GM21825 (cell line): ENCODE data around the gene ADGRD1.
A peak's percentile ranks its signal among the peaks of the same experiment; 100 is the strongest.

Experiments used
- ATAC-seq: cut with Tn5 transposase; IDR thresholded peaks from one replicate; pipeline ENCODE4 v1.9.1; 2021; ENCODE audit warnings: mild to moderate bottlenecking, moderate library complexity; ENCODE audit not compliant: unreplicated experiment

ADGRD1 gene

GRCh38 chr12:131020326-131021153, 66.8 kb downstream of the ADGRD1 start:
- no peak for ATAC-seq

- ATAC-seq, result no peak
Observed at GRCh38 chr12:131021154-131021541, 67.4 kb downstream of the ADGRD1 start.

- no peak for ATAC-seq
Observed at GRCh38 chr12:131024026-131024425, 70.3 kb downstream of the ADGRD1 start.

- no peak for ATAC-seq
Observed at GRCh38 chr12:131024721-131025120, 71.0 kb downstream of the ADGRD1 start.

GRCh38 chr12:131025234-131025633, 71.5 kb downstream of the ADGRD1 start:
- ATAC-seq, result no peak

GRCh38 chr12:131025939-131026702, 72.4 kb downstream of the ADGRD1 start:
- no peak for ATAC-seq

GRCh38 chr12:131026754-131027153, 73.0 kb downstream of the ADGRD1 start:
- ATAC-seq, result no peak

- no peak for ATAC-seq
Observed at GRCh38 chr12:131027264-131027663, 73.6 kb downstream of the ADGRD1 start.

GRCh38 chr12:131027876-131028586, 74.3 kb downstream of the ADGRD1 start:
- ATAC-seq, result no peak

- ATAC-seq, result no peak
Observed at GRCh38 chr12:131028587-131029338, 75.1 kb downstream of the ADGRD1 start.

GRCh38 chr12:131030472-131031328, 77.0 kb downstream of the ADGRD1 start:
- no peak for ATAC-seq

- ATAC-seq, result no peak
Observed at GRCh38 chr12:131032082-131032750, 78.5 kb downstream of the ADGRD1 start.

GRCh38 chr12:131033486-131033885, 79.8 kb downstream of the ADGRD1 start:
- ATAC-seq, result no peak

- no peak for ATAC-seq
Observed at GRCh38 chr12:131033886-131034482, 80.3 kb downstream of the ADGRD1 start.

- ATAC-seq, result no peak
Observed at GRCh38 chr12:131034631-131035244, 81.0 kb downstream of the ADGRD1 start.

- peak; percentile 53 for ATAC-seq
Observed at GRCh38 chr12:131035245-131035681, 81.6 kb downstream of the ADGRD1 start.

- ATAC-seq, result no peak
Observed at GRCh38 chr12:131038159-131038558, 84.5 kb downstream of the ADGRD1 start.
